A673 (cell line): ENCODE results near the gene AJM1. TPM values are rescaled to one million over a fixed set of nuclear protein-coding genes. Genes with fewer than 3 reads are reported as not detected.
A peak's percentile ranks its signal among the peaks of the same experiment; 100 is the strongest.
"Not testable (repeated sequence)": the region's sequence is repeated elsewhere in the genome, so short reads cannot be mapped to it uniquely, and the experiment has no call there.

Experiments
- BruUV-seq: library from RNA; stranded (reverse); fragments of 400-500 nt; replicated peaks from 2 replicates; lab custom pipeline; 2021; lab: Mats Ljungman, UMichigan
- CTCF ChIA-PET: fragments of 300-600 bp; sonication (Branson Sonifier 250); formaldehyde crosslinking; loops from one replicate; lab custom pipeline; 2022; ENCODE audit warnings: antibody characterized with exemption; lab: Charles Lee
- POLR2A ChIA-PET: fragments of 300-600 bp; sonication (Branson Sonifier 250); formaldehyde crosslinking; loops from one replicate; lab custom pipeline; 2022; ENCODE audit warnings: antibody characterized with exemption; ENCODE audit not compliant: low non-redundant PET; lab: Charles Lee
- DNase-seq: peaks from one replicate; pipeline ENCODE4 v3.0.0-alpha.2; 2015; ENCODE audit warnings: low spot score
- H3K27ac ChIP-seq: fragments of 200-600 bp; sonication (generic); 2 replicates; pipeline ENCODE4 v1.5.1; 2016; ENCODE audit warnings: mixed run types, low read depth, mild to moderate bottlenecking, mixed read lengths, antibody characterized with exemption, low read length; ENCODE audit not compliant: poor library complexity, severe bottlenecking
- H3K27me3 ChIP-seq: fragments of 200-600 bp; sonication (generic); replicated peaks from 2 replicates; pipeline ENCODE4 v1.6.1; 2017; ENCODE audit warnings: mixed run types, low read depth, mild to moderate bottlenecking, mixed read lengths, antibody characterized with exemption, low read length; ENCODE audit not compliant: insufficient read depth, poor library complexity
- H3K36me3 ChIP-seq: fragments of 200-600 bp; sonication (generic); 2 replicates; pipeline ENCODE4 v1.6.1; 2016; ENCODE audit warnings: mixed run types, mild to moderate bottlenecking, mixed read lengths, antibody characterized with exemption, low read length; ENCODE audit not compliant: insufficient read depth, poor library complexity, severe bottlenecking
- H3K4me1 ChIP-seq: fragments of 200-600 bp; sonication (generic); 2 replicates; pipeline ENCODE4 v1.6.1; 2017; ENCODE audit warnings: mixed run types, mild to moderate bottlenecking, mixed read lengths, antibody characterized with exemption, low read length; ENCODE audit not compliant: insufficient read depth, poor library complexity, severe bottlenecking
- H3K4me3 ChIP-seq: fragments of 200-600 bp; sonication (generic); 2 replicates; pipeline ENCODE4 v1.5.1; 2016; ENCODE audit warnings: low read depth, mixed run types, mild to moderate bottlenecking, mixed read lengths, low read length; ENCODE audit not compliant: poor library complexity, severe bottlenecking
- H3K9me3 ChIP-seq: fragments of 200-600 bp; sonication (generic); 2 replicates; pipeline ENCODE4 v1.6.1; 2016; ENCODE audit warnings: mixed run types, low read depth, mild to moderate bottlenecking, mixed read lengths, antibody characterized with exemption, low read length; ENCODE audit not compliant: poor library complexity, severe bottlenecking
- CTCF ChIP-seq: fragments of 300-800, 200-600 bp; sonication (generic); conservative IDR thresholded peaks from 2 replicates; pipeline ENCODE4 v1.5.1; 2017; ENCODE audit warnings: low read depth, mild to moderate bottlenecking, antibody characterized with exemption, low read length, moderate library complexity, mixed read lengths
- EZH2 ChIP-seq: fragments of 200-600 bp; sonication (generic); IDR thresholded peaks from 2 replicates; pipeline ENCODE4 v1.6.1; 2017; ENCODE audit warnings: borderline replicate concordance, low read depth, mild to moderate bottlenecking, mixed read lengths, antibody characterized with exemption, low read length; ENCODE audit not compliant: poor library complexity, severe bottlenecking
- intact Hi-C: fragments of 100-400 bp; cut with micrococcal nuclease; formaldehyde crosslinking; loops from one replicate; pipeline ENCODE4 v1.10.0; 2022; ENCODE audit not compliant: unreplicated experiment
- total RNA-seq: library from RNA; stranded (reverse); gene quantifications from 2 replicates; pipeline ENCODE4 v1.2.3, GENCODE V29; 2021

AJM1 gene
- total RNA-seq, 1 experiment from 2014 or later = 2.0 TPM

- H3K36me3 ChIP-seq = peaks cover 26% of the 10 kb centered on the region
- TSS peak; percentile 91 for BruUV-seq
- intact Hi-C loops = loop anchor here (5.0 kb wide), 1 partner anchor 38 kb away; no protein-coding TSS in a partner anchor
- no peak overlapping the region for H3K4me3 ChIP-seq
- H3K27me3 ChIP-seq = no peaks in the 10 kb centered on the region
- peak; percentile 76 for DNase-seq
- peaks cover 32% of the 10 kb centered on the region for H3K4me1 ChIP-seq
- ChIA-PET POLR2A (no interaction called here), CTCF (no interaction called here)
- TF ChIP-seq EZH2 = no peak
- TF ChIP-seq CTCF = no peak
- peak overlapping the region; percentile 48 for H3K27ac ChIP-seq
- H3K9me3 ChIP-seq = no peaks in the 10 kb centered on the region
These were observed 2.0 kb upstream of the AJM1 start for GRCh38 chr9:136840140-136840876.

- Histone ChIP-seq H3K27ac (peak overlapping the region; percentile 48), H3K9me3 (no peaks in the 10 kb centered on the region), H3K4me1 (peaks cover 32% of the 10 kb centered on the region), H3K4me3 (no peak overlapping the region), H3K27me3 (no peaks in the 10 kb centered on the region), H3K36me3 (peaks cover 26% of the 10 kb centered on the region)
- CTCF ChIA-PET = no interaction called here
- TF ChIP-seq EZH2 (no peak), CTCF (no peak)
- no TSS peak for BruUV-seq
- peak; percentile 92 for DNase-seq
- POLR2A ChIA-PET = no interaction called here
- intact Hi-C loops = loop anchor here (5.0 kb wide), 1 partner anchor 39 kb away; no protein-coding TSS in a partner anchor
These were observed 1.2 kb upstream of the AJM1 start for GRCh38 chr9:136840877-136841645.

GRCh38 chr9:136841646-136842379 lies 465 bp upstream of the AJM1 start:
- peak overlapping the region; percentile 48 for H3K27ac ChIP-seq
- DNase-seq, H3K9me3 ChIP-seq, BruUV-seq, H3K27me3 ChIP-seq, POLR2A ChIA-PET: not testable (repeated sequence)
- H3K4me1 ChIP-seq = peaks cover 32% of the 10 kb centered on the region
- peak overlapping the region; percentile 35 for H3K4me3 ChIP-seq
- intact Hi-C loops = loop anchor here (5.0 kb wide), 1 partner anchor 40 kb away; no protein-coding TSS in a partner anchor
- peaks cover 23% of the 10 kb centered on the region for H3K36me3 ChIP-seq
- CTCF ChIA-PET = interaction anchor here (0.7 to 1.1 kb wide), 4 partner anchors 19 to 193 kb away, joined by 3 to 4 read pairs (median 3); no protein-coding TSS in a partner anchor

- H3K9me3 ChIP-seq, H3K4me3 ChIP-seq, DNase-seq, H3K27ac ChIP-seq, H3K27me3 ChIP-seq, POLR2A ChIA-PET, BruUV-seq: not testable (repeated sequence)
- CTCF ChIA-PET = interaction anchor here (0.6 to 0.7 kb wide), 3 partner anchors 50 to 78 kb away, joined by 3 to 5 read pairs (median 4); no protein-coding TSS in a partner anchor
- peaks cover 32% of the 10 kb centered on the region for H3K4me1 ChIP-seq
- peaks cover 17% of the 10 kb centered on the region for H3K36me3 ChIP-seq
- intact Hi-C loops = loop anchor here (5.0 kb wide), 1 partner anchor 41 kb away; no protein-coding TSS in a partner anchor
These were observed 1.0 kb downstream of the AJM1 start for GRCh38 chr9:136843159-136843800.
